Tibial artery (tissue), 4 donors: ENCODE data around the gene CACNA1H.

Experiments used
- DNase-seq, 2 donors: peaks; one replicate each; pipeline ENCODE4 v3.0.0-alpha.2; 2019
- H3K27ac ChIP-seq, 2 donors: fragments of 200-600 bp; sonication (generic) in 1 of 2; 1 replicate in 1 of 2; 2 replicates in 1 of 2; pipeline ENCODE4 v1.5.1; 2018 to 2019; ENCODE audit warnings: mild to moderate bottlenecking in 1 of 2
- H3K27me3 ChIP-seq, 2 donors: fragments of 200-600 bp; sonication (generic) in 1 of 2; one replicate each; pipeline versions ENCODE4 v1.5.1 to v1.6.0; 2016 to 2019
- H3K36me3 ChIP-seq, 3 donors: fragments of 200-600 bp; sonication (generic) in 2 of 3; one replicate each; pipeline ENCODE4 v1.5.1; 2016 to 2019; ENCODE audit warnings: mild to moderate bottlenecking in 2 of 3
- H3K4me1 ChIP-seq, 4 donors: fragments of 200-600 bp; sonication (generic) in 2 of 4; 1 replicate in 3 of 4; 2 replicates in 1 of 4; pipeline ENCODE4 v1.5.1; 2016 to 2019
- H3K4me3 ChIP-seq, 2 donors: fragments of 200-600 bp; sonication (generic) in 1 of 2; 1 replicate in 1 of 2; 2 replicates in 1 of 2; pipeline ENCODE4 v1.5.1; 2018 to 2019; ENCODE audit warnings: mild to moderate bottlenecking in 2 of 2
- H3K9me3 ChIP-seq, 3 donors: fragments of 200-600 bp; sonication (generic) in 1 of 3; one replicate each; pipeline ENCODE4 v1.5.1; 2016 to 2019
- CTCF ChIP-seq, 2 experiments: fragments of 200-600 bp in 1 of 2; fragments of 450-650 bp in 1 of 2; IDR thresholded peaks; one replicate each; pipeline ENCODE4 v1.5.1; 2017 to 2019; ENCODE audit warnings: antibody characterized with exemption in 2 of 2, mild to moderate bottlenecking in 1 of 2, moderate library complexity in 1 of 2
- intact Hi-C: fragments of 100-400 bp; cut with DNase I; formaldehyde crosslinking; loops from one replicate; pipeline ENCODE4 v1.15.0; 2023; ENCODE audit warnings: low total_unique reads

Gene CACNA1H

GRCh38 chr16:1135459-1135825 is 17.5 kb upstream of the CACNA1H start:
- Histone ChIP-seq H3K9me3 (no peaks in the 10 kb centered on the region), H3K27me3 (peaks cover 0 to 27% of the 10 kb centered on the region in 2 donors), H3K36me3 (no peaks in the 10 kb centered on the region), H3K4me1 (no peaks in the 10 kb centered on the region), H3K4me3 (no peak overlapping the region), H3K27ac (no peak overlapping the region)
- no peak for DNase-seq
- intact Hi-C loops, result no loop called here
- no peak for TF ChIP-seq CTCF (IDR thresholded peaks at IDR 0.05)

DNA sequence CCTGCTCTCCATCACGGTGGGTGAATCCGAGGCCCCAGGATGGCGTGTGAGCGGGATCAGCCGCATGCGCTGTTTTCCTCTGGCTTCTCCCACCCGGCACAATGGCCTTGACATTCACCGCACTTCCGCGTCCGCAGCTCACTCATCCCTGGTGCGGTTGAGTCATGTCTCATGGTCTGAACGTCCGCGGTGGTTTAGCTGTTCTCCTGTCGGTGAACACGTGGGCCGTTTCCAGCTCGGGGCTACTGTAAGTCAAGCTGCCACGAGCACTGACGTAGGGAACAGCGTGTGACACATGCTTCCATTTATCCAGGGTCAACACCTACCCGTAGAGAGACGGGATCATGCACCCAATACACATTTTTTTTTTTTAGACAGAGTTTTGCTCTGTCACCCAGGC is 15.3 kb upstream of the CACNA1H start:
- Histone ChIP-seq H3K36me3 (no peaks in the 10 kb centered on the region), H3K9me3 (no peaks in the 10 kb centered on the region), H3K27me3 (peaks cover 0 to 42% of the 10 kb centered on the region in 2 donors), H3K4me1 (no peaks in the 10 kb centered on the region), H3K27ac (no peak overlapping the region), H3K4me3 (no peak overlapping the region)
- no peak for TF ChIP-seq CTCF (IDR thresholded peaks at IDR 0.05)
- intact Hi-C loops, result no loop called here
- DNase-seq, result no peak

GRCh38 chr16:1140582-1141162 is 12.2 kb upstream of the CACNA1H start:
- no peak for DNase-seq
- intact Hi-C loops, result no loop called here
- H3K4me3 ChIP-seq, result no peak overlapping the region
- no peak for TF ChIP-seq CTCF (IDR thresholded peaks at IDR 0.05)
- no peaks in the 10 kb centered on the region for H3K4me1 ChIP-seq
- H3K27me3 ChIP-seq, result peaks cover 0 to 16% of the 10 kb centered on the region in 2 donors
- H3K36me3 ChIP-seq, result no peaks in the 10 kb centered on the region
- H3K27ac ChIP-seq, result no peak overlapping the region
- no peaks in the 10 kb centered on the region for H3K9me3 ChIP-seq

- Histone ChIP-seq H3K36me3 (no peaks in the 10 kb centered on the region), H3K9me3 (no peaks in the 10 kb centered on the region), H3K27ac (no peak overlapping the region), H3K4me1 (no peaks in the 10 kb centered on the region), H3K4me3 (no peak overlapping the region), H3K27me3 (peaks cover 0 to 16% of the 10 kb centered on the region in 2 donors)
- intact Hi-C loops, result no loop called here
- DNase-seq, result no peak
- TF ChIP-seq CTCF (IDR thresholded peaks at IDR 0.05), result no peak
These were observed 11.7 kb upstream of the CACNA1H start for GRCh38 chr16:1141191-1141590.

DNA sequence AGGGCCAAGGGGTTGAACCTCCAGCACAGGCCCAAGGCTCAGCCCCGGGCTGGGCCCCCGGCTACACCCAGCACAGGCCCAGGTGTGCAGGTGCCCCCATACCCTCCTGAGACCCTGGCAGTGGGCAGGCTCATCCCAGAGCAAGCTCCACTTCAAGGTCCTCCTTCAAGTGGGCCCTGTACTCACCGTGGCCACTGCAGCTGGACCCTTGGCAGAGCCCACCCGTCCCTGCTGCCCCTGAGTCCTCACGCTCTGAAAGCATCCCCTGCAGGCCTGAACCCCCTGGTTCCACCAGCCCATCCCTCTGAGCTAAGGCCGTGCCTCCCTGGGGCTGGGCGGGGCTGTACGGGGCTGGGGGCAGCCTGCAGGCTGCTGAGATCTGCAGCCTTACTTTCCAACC is 11.2 kb upstream of the CACNA1H start:
- DNase-seq, result no peak
- Histone ChIP-seq H3K27me3 (peaks cover 0 to 16% of the 10 kb centered on the region in 2 donors), H3K4me3 (no peak overlapping the region), H3K9me3 (no peaks in the 10 kb centered on the region), H3K27ac (no peak overlapping the region), H3K36me3 (no peaks in the 10 kb centered on the region), H3K4me1 (no peaks in the 10 kb centered on the region)
- intact Hi-C loops, result no loop called here
- TF ChIP-seq CTCF (IDR thresholded peaks at IDR 0.05), result no peak

GRCh38 chr16:1142911-1143310 is 10.0 kb upstream of the CACNA1H start:
- no peak for DNase-seq
- Histone ChIP-seq H3K9me3 (no peaks in the 10 kb centered on the region), H3K27ac (no peak overlapping the region), H3K4me3 (no peak overlapping the region), H3K27me3 (peaks cover 0 to 16% of the 10 kb centered on the region in 2 donors), H3K36me3 (no peaks in the 10 kb centered on the region), H3K4me1 (no peaks in the 10 kb centered on the region)
- intact Hi-C loops, result no loop called here
- TF ChIP-seq CTCF (IDR thresholded peaks at IDR 0.05), result no peak
